Activated CD4-positive, alpha-beta T cell treated with anti-CD3 and anti-CD28 coated beads for 36 hours (primary cell): ENCODE measurements around the gene NDUFA3. TPM values are rescaled to one million over a fixed set of nuclear protein-coding genes. Genes with fewer than 3 reads are reported as not detected.
A peak's percentile ranks its signal among the peaks of the same experiment; 100 is the strongest.

Experiments
- ATAC-seq: fragments of 200-7000 bp; cut with Tn5 transposase; one replicate; pipeline ENCODE4 v1.10.0; 2021; ENCODE audit warnings: mild to moderate bottlenecking, moderate library complexity
- CTCF ChIA-PET: fragments of 350-600 bp; sonication (Branson Sonifier 250); formaldehyde crosslinking; loops from one replicate; lab custom pipeline; 2021; ENCODE audit warnings: antibody characterized with exemption; lab: Charles Lee
- POLR2A ChIA-PET: fragments of 350-600 bp; sonication (Branson Sonifier 250); formaldehyde crosslinking; loops from one replicate; lab custom pipeline; 2021; ENCODE audit warnings: antibody characterized with exemption, inconsistent platforms; lab: Charles Lee
- DNase-seq: peaks from one replicate; pipeline ENCODE4 v3.0.0-alpha.2; 2020
- H3K27ac Mint-ChIP-seq: one replicate; pipeline ENCODE4 v1.8.0; 2021; ENCODE audit warnings: mixed read lengths
- H3K27me3 Mint-ChIP-seq: one replicate; pipeline ENCODE4 v1.8.0; 2021; ENCODE audit warnings: mixed read lengths
- H3K36me3 Mint-ChIP-seq: one replicate; pipeline ENCODE4 v1.8.0; 2021; ENCODE audit warnings: low read depth, mixed read lengths
- H3K4me1 Mint-ChIP-seq: one replicate; pipeline ENCODE4 v1.8.0; 2021; ENCODE audit warnings: mixed read lengths
- H3K4me3 Mint-ChIP-seq: one replicate; pipeline ENCODE4 v1.8.0; 2021; ENCODE audit warnings: mild to moderate bottlenecking, moderate library complexity, mixed read lengths
- H3K9me3 Mint-ChIP-seq: one replicate; pipeline ENCODE4 v1.8.0; 2021; ENCODE audit warnings: low read depth, mixed read lengths
- intact Hi-C, 2 experiments: fragments of 100-400 bp; cut with DNase I in 1 of 2; cut with micrococcal nuclease in 1 of 2; formaldehyde crosslinking; loops; one replicate each; pipeline versions ENCODE4 v1.14.2 to v1.15.1; 2022 to 2024; cut with DNase I, micrococcal nuclease
- total RNA-seq, 2 experiments: library from RNA; stranded (reverse); gene quantifications; one replicate each; pipeline ENCODE4 v1.2.3, GENCODE V29; 2021

NDUFA3 gene
- total RNA-seq = 100 to 1,000 TPM in 1 of 2 experiments, 10 to 100 TPM in 1; 99.9 to 158 TPM

GRCh38 chr19:54102421-54103169, at the start of gene NDUFA3:
TSS of gene NDUFA3 (plus strand) at chr19:54102855. CDS start at chr19:54102879, 24 bp downstream.
- intact Hi-C loops = loop anchor here (1.0 to 5.0 kb wide), 11 partner anchors 13 to 1015 kb away; partner anchors contain the start of genes CNOT3 (in 2 of the 2), PRPF31 (in 2 of the 2), RPS9 (in 2 of the 2) and TFPT (in 2 of the 2)
- Mint-ChIP-seq H3K27ac (peak within 1 kb of the TSS; percentile 96), H3K36me3 (peaks cover 17% of the 10 kb centered on the region), H3K4me1 (peaks cover 16% of the 10 kb centered on the region), H3K27me3 (no peaks in the 10 kb centered on the region), H3K9me3 (no peaks in the 10 kb centered on the region), H3K4me3 (peak within 1 kb of the TSS; percentile 93)
- ChIA-PET CTCF (interaction anchor here (0.7 to 1.1 kb wide), 2 partner anchors 12 to 561 kb away, joined by 4 read pairs; partner anchors contain the start of genes PRPF31 and TFPT), POLR2A (interaction anchor here (2.4 kb wide), 1 partner anchor 13 kb away, joined by 9 read pairs; the partner anchor contains the start of genes PRPF31 and TFPT)
- DNase-seq (peak; percentile 98), ATAC-seq (peak; percentile 99)

- ATAC-seq = no peak
- intact Hi-C loops = no loop called here
- CTCF ChIA-PET = no interaction called here
- Mint-ChIP-seq H3K4me1 (no peaks in the 10 kb centered on the region), H3K4me3 (no peak overlapping the region), H3K27ac (no peak overlapping the region), H3K27me3 (peaks cover 11% of the 10 kb centered on the region), H3K9me3 (no peaks in the 10 kb centered on the region), H3K36me3 (no peaks in the 10 kb centered on the region)
- POLR2A ChIA-PET = no interaction called here
- no peak for DNase-seq
Observed at GRCh38 chr19:54062643-54063042, 40.0 kb upstream of the NDUFA3 start.

GRCh38 chr19:54063350-54064116, 39.1 kb upstream of the NDUFA3 start, which contains the start of gene VSTM1:
TSS of gene VSTM1 (minus strand) at chr19:54063897. CDS start at chr19:54063777, 120 bp downstream.
- peaks cover 11% of the 10 kb centered on the region for H3K27me3 Mint-ChIP-seq
- ChIA-PET CTCF (no interaction called here), POLR2A (no interaction called here)
- no peaks in the 10 kb centered on the region for H3K4me1 Mint-ChIP-seq
- ATAC-seq (no peak), DNase-seq (no peak)
- H3K36me3 Mint-ChIP-seq = no peaks in the 10 kb centered on the region
- intact Hi-C loops = no loop called here
- H3K27ac Mint-ChIP-seq = no peak within 1 kb of the TSS
- no peak within 1 kb of the TSS for H3K4me3 Mint-ChIP-seq
- H3K9me3 Mint-ChIP-seq = no peaks in the 10 kb centered on the region

GRCh38 chr19:54069470-54069869, 33.2 kb upstream of the NDUFA3 start:
- POLR2A ChIA-PET = no interaction called here
- H3K4me3 Mint-ChIP-seq = no peak overlapping the region
- no peaks in the 10 kb centered on the region for H3K4me1 Mint-ChIP-seq
- intact Hi-C loops = no loop called here
- H3K9me3 Mint-ChIP-seq = no peaks in the 10 kb centered on the region
- H3K27me3 Mint-ChIP-seq = peaks cover 9% of the 10 kb centered on the region
- H3K36me3 Mint-ChIP-seq = no peaks in the 10 kb centered on the region
- CTCF ChIA-PET = no interaction called here
- no peak overlapping the region for H3K27ac Mint-ChIP-seq
- ATAC-seq (no peak), DNase-seq (no peak)

GRCh38 chr19:54073829-54074228, 28.8 kb upstream of the NDUFA3 start:
- peaks cover 2% of the 10 kb centered on the region for H3K27me3 Mint-ChIP-seq
- CTCF ChIA-PET = no interaction called here
- no peak overlapping the region for H3K27ac Mint-ChIP-seq
- DNase-seq = no peak
- POLR2A ChIA-PET = no interaction called here
- intact Hi-C loops = no loop called here
- no peak for ATAC-seq
- no peak overlapping the region for H3K4me3 Mint-ChIP-seq
- H3K9me3 Mint-ChIP-seq = no peaks in the 10 kb centered on the region
- no peaks in the 10 kb centered on the region for H3K36me3 Mint-ChIP-seq
- no peaks in the 10 kb centered on the region for H3K4me1 Mint-ChIP-seq

GRCh38 chr19:54074851-54075250, 27.8 kb upstream of the NDUFA3 start:
- no peaks in the 10 kb centered on the region for H3K36me3 Mint-ChIP-seq
- intact Hi-C loops = no loop called here
- H3K9me3 Mint-ChIP-seq = peaks cover 2% of the 10 kb centered on the region
- no peaks in the 10 kb centered on the region for H3K4me1 Mint-ChIP-seq
- DNase-seq (no peak), ATAC-seq (no peak)
- H3K27ac Mint-ChIP-seq = no peak overlapping the region
- peaks cover 2% of the 10 kb centered on the region for H3K27me3 Mint-ChIP-seq
- POLR2A ChIA-PET = no interaction called here
- H3K4me3 Mint-ChIP-seq = no peak overlapping the region
- CTCF ChIA-PET = no interaction called here

GRCh38 chr19:54077334-54077733, 25.3 kb upstream of the NDUFA3 start:
- Mint-ChIP-seq H3K4me3 (no peak overlapping the region), H3K9me3 (peaks cover 4% of the 10 kb centered on the region), H3K4me1 (no peaks in the 10 kb centered on the region), H3K27ac (no peak overlapping the region), H3K36me3 (no peaks in the 10 kb centered on the region), H3K27me3 (no peaks in the 10 kb centered on the region)
- DNase-seq = no peak
- ChIA-PET CTCF (no interaction called here), POLR2A (no interaction called here)
- intact Hi-C loops = no loop called here
- ATAC-seq = no peak

GRCh38 chr19:54081032-54081431, 21.6 kb upstream of the NDUFA3 start, which contains the start of gene TARM1:
TSS of gene TARM1 (minus strand) at chr19:54081365. CDS start at chr19:54081340, 25 bp downstream.
- Mint-ChIP-seq H3K36me3 (peaks cover 2% of the 10 kb centered on the region), H3K4me3 (no peak within 1 kb of the TSS), H3K9me3 (peaks cover 10% of the 10 kb centered on the region), H3K27me3 (peaks cover 5% of the 10 kb centered on the region), H3K4me1 (no peaks in the 10 kb centered on the region), H3K27ac (no peak within 1 kb of the TSS)
- DNase-seq (no peak), ATAC-seq (no peak)
- ChIA-PET CTCF (no interaction called here), POLR2A (no interaction called here)
- intact Hi-C loops = no loop called here

GRCh38 chr19:54084410-54084809, 18.2 kb upstream of the NDUFA3 start:
- CTCF ChIA-PET = interaction anchor here (0.6 kb wide), 1 partner anchor 326 kb away, joined by 3 read pairs; no protein-coding TSS in a partner anchor
- Mint-ChIP-seq H3K9me3 (peaks cover 10% of the 10 kb centered on the region), H3K27me3 (peaks cover 5% of the 10 kb centered on the region), H3K4me1 (no peaks in the 10 kb centered on the region), H3K4me3 (no peak overlapping the region), H3K27ac (no peak overlapping the region), H3K36me3 (peaks cover 2% of the 10 kb centered on the region)
- intact Hi-C loops = no loop called here
- ATAC-seq = no peak
- DNase-seq = no peak
- POLR2A ChIA-PET = no interaction called here

- Mint-ChIP-seq H3K27me3 (peaks cover 22% of the 10 kb centered on the region), H3K4me1 (peaks cover 8% of the 10 kb centered on the region), H3K4me3 (no peak overlapping the region), H3K27ac (no peak overlapping the region), H3K9me3 (peaks cover 4% of the 10 kb centered on the region), H3K36me3 (no peaks in the 10 kb centered on the region)
- intact Hi-C loops = no loop called here
- DNase-seq (no peak), ATAC-seq (no peak)
- ChIA-PET CTCF (interaction anchor here (0.6 to 1.1 kb wide), 6 partner anchors 42 to 325 kb away, joined by 3 to 4 read pairs (median 3); no protein-coding TSS in a partner anchor), POLR2A (interaction anchor here (0.9 kb wide), 1 partner anchor 114 kb away, joined by 5 read pairs; no protein-coding TSS in a partner anchor)
Observed at GRCh38 chr19:54094426-54095000, 8.1 kb upstream of the NDUFA3 start.
